ENCODE data around the gene TCF7. TPM values are rescaled to one million over a fixed set of nuclear protein-coding genes. Genes with fewer than 3 reads are reported as not detected.

TCF7 gene
- total RNA-seq, 4 donors from 2014 or later, result 1.0 to 4.3 (median 2.4) TPM; not detected in 1

DNA sequence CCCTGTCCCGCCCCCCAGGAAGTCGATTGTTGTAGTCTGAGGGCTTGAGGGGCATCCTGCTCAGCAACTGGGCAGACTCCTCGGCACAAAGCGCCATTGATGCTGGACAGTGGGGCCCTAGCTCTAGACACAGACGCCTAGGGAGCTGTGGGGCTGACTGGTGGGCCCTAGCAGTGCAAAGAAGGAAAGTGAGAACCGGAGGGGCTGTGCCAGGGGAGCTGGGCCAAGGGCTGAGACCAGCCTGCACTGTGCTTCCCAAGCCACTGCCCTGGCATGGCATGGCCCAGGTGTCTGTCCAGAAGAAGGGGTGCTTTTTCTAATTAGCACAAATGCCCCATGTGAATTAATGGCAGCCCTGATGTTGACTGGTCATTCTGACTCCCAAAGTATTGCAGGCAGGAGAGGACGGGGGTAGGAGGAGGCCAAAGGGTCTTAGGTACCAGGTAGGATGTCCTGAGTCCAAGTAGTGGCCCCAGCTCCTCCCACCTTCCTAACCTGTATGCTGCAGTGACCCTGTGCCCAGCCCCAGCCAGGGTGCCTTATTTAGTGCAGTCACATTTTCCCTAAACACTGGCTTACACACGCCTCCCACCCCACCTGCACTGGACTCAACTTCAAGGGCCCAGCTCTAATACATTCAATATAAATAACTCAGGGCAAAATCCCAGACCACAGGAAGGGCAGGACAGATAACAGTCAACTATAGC, 15.9 kb downstream of the TCF7 start:
- Histone ChIP-seq H3K27me3 (no peaks in the 10 kb centered on the region), H3K27ac (no peak overlapping the region), H3K4me1 (no peaks in the 10 kb centered on the region), H3K36me3 (no peaks in the 10 kb centered on the region), H3K4me3 (no peak overlapping the region), H3K9me3 (no peaks in the 10 kb centered on the region)
- no peak for TF ChIP-seq POLR2A (IDR thresholded peaks at IDR 0.05)
- TF ChIP-seq, protein P1, sequence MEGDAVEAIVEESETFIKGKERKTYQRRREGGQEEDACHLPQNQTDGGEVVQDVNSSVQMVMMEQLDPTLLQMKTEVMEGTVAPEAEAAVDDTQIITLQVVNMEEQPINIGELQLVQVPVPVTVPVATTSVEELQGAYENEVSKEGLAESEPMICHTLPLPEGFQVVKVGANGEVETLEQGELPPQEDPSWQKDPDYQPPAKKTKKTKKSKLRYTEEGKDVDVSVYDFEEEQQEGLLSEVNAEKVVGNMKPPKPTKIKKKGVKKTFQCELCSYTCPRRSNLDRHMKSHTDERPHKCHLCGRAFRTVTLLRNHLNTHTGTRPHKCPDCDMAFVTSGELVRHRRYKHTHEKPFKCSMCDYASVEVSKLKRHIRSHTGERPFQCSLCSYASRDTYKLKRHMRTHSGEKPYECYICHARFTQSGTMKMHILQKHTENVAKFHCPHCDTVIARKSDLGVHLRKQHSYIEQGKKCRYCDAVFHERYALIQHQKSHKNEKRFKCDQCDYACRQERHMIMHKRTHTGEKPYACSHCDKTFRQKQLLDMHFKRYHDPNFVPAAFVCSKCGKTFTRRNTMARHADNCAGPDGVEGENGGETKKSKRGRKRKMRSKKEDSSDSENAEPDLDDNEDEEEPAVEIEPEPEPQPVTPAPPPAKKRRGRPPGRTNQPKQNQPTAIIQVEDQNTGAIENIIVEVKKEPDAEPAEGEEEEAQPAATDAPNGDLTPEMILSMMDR (IDR thresholded peaks at IDR 0.05), result no peak
- no peak for DNase-seq
- intact Hi-C loops (cut with DNase I; ENCODE audit: low total_unique reads), result no loop called here

DNA sequence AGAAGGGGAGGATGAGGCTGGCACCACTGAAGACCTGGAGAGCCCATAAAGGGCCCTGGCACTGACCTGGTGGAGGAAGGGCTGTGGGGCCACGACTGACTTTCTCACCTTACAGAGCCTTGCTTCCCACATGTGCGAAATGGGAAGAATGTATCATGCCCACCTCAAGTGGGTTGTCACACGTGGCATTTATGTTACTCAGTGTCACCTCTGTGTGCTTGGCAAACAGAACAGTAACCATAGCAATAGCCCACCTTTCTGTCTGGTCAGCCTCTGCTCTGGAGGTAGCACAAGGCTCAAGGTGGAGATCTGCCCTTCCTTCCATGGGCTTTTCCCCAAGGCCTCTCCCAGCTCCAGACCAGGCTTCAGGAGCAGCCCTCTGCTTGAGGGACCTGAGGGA, 16.7 kb downstream of the TCF7 start:
- intact Hi-C loops (cut with DNase I; ENCODE audit: low total_unique reads), result no loop called here
- no peaks in the 10 kb centered on the region for H3K36me3 ChIP-seq
- TF ChIP-seq POLR2A (IDR thresholded peaks at IDR 0.05), result no peak
- TF ChIP-seq, protein P1 (IDR thresholded peaks at IDR 0.05), result no peak
- H3K4me3 ChIP-seq, result no peak overlapping the region
- no peak for DNase-seq
- no peaks in the 10 kb centered on the region for H3K4me1 ChIP-seq
- no peaks in the 10 kb centered on the region for H3K9me3 ChIP-seq
- H3K27me3 ChIP-seq, result no peaks in the 10 kb centered on the region
- no peak overlapping the region for H3K27ac ChIP-seq

DNA sequence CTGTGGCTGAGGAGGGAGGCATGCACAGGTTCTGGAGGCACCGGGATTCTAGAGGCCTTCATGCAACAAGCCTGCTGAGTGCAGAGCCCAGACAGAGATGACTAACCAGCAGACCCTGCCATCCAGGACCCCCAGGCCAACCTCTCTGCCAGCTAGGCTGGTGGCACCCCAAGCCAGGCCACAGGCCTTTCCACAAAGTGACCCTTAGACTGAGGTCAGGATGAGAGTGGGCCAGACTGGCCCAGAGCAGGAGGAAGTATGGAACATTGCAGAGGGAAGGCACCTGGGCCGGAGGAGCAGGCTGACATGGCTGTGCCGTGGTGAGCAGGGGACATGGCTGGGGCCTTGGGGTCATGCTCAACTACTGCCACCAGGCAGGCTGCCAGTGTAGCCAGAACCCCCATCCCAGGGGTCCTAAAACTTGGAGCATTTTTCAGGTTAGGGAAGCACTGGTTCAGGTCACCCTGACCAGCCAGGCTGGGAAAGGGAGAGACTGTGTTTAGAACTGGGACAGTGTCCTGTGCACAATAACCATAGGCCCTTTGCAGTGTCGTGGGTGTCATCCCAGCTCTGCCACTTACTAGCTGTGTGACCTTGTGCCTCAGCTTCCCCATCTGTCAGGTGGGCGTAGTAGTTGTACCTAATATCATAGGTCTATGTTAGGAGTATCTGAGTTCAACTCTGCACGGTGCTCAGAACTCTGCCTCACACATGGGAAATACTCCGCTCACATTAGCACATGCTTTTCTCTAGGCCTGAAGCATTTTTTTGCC, 17.3 kb downstream of the TCF7 start:
- Histone ChIP-seq H3K4me1 (no peaks in the 10 kb centered on the region), H3K4me3 (no peak overlapping the region), H3K27me3 (no peaks in the 10 kb centered on the region), H3K27ac (no peak overlapping the region), H3K9me3 (no peaks in the 10 kb centered on the region), H3K36me3 (no peaks in the 10 kb centered on the region)
- no peak for DNase-seq
- intact Hi-C loops (cut with DNase I; ENCODE audit: low total_unique reads), result no loop called here
- TF ChIP-seq POLR2A (IDR thresholded peaks at IDR 0.05), result no peak
- TF ChIP-seq, protein P1 (IDR thresholded peaks at IDR 0.05), result no peak

DNA sequence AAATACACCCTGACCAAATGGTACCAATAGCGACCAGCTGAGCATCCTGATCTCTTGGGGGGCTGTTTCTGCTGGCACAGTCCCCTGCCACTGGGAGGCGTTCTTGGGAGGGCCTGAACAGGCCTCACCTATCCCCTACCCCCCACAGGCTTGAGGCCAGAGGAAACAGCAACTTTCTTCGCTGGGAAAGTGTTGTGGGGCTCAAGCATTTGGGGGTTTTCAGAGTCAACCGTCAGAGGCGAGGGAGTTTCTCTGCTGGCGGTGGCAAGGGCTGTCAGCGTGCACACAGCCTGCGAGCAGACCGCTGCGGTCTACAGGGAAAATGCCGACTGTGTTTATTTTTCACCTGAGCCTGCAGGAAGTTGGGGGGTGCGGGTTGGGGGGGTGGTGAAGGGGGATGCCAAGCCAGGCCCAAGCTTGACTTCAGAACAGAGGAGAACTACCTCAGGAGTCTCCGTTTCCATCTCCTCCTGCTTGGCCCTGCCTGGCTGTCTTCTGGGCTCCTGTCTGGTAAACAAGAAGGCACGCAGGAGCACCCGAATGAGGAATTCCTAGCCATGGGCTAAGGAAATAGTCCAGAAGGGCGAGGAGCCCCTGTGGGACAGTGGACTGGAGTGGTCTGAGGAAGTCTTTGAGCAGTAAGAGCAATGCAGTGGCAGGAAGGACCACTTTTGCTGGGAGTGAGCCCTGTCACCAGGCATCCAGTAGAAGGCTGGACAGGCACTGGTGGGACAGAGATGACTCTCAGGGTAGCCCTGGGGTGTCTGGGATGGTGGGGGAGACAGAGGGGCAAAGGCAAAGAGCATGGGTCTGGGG, 18.1 kb downstream of the TCF7 start:
- Histone ChIP-seq H3K36me3 (no peaks in the 10 kb centered on the region), H3K4me3 (no peak overlapping the region), H3K27me3 (no peaks in the 10 kb centered on the region), H3K27ac (no peak overlapping the region), H3K9me3 (no peaks in the 10 kb centered on the region), H3K4me1 (no peaks in the 10 kb centered on the region)
- DNase-seq, result no peak
- TF ChIP-seq, protein P1 (IDR thresholded peaks at IDR 0.05), result no peak
- no peak for TF ChIP-seq POLR2A (IDR thresholded peaks at IDR 0.05)
- intact Hi-C loops (cut with DNase I; ENCODE audit: low total_unique reads), result no loop called here

All from uterus (tissue), 4 donors.